Body of pancreas (tissue), 4 donors: ENCODE results near the gene SH3PXD2B. TPM values are rescaled to one million over a fixed set of nuclear protein-coding genes. Genes with fewer than 3 reads are reported as not detected.
A peak's percentile ranks its signal among the peaks of the same experiment; 100 is the strongest.

Experiments used
- ATAC-seq: fragments of 150-250 bp; one replicate; pipeline ENCODE4 v1.9.1; 2016
- DNase-seq, 4 donors: peaks; one replicate each; pipeline ENCODE4 v3.0.0-alpha.2; 2019
- H3K27ac ChIP-seq, 4 donors: fragments of 200-600 bp; sonication (generic); 1 replicate in 3 of 4; 2 replicates in 1 of 4; pipeline versions ENCODE4 v1.5.1 to v1.6.1; 2016 to 2019; ENCODE audit warnings: mild to moderate bottlenecking in 1 of 4, mixed read lengths in 1 of 4, moderate library complexity in 1 of 4
- H3K27me3 ChIP-seq, 2 donors: fragments of 200-600 bp; sonication (generic); one replicate each; pipeline ENCODE4 v1.6.0; 2016; ENCODE audit warnings: mild to moderate bottlenecking in 1 of 2
- H3K36me3 ChIP-seq, 2 donors: fragments of 200-600 bp; sonication (generic); replicated peaks in 1 of 2; 2 replicates each; pipeline ENCODE4 v1.5.1; 2016; ENCODE audit warnings: low read depth in 2 of 2; ENCODE audit not compliant: insufficient read depth in 1 of 2
- H3K4me1 ChIP-seq: fragments of 200-600 bp; sonication (generic); one replicate; pipeline ENCODE4 v1.6.0; 2016
- H3K4me3 ChIP-seq, 2 donors: fragments of 200-600 bp; sonication (generic); 1 replicate in 1 of 2; 2 replicates in 1 of 2; pipeline ENCODE4 v1.5.1; 2016 to 2019
- H3K9me3 ChIP-seq, 3 donors: fragments of 200-600 bp; sonication (generic); 1 replicate in 2 of 3; 2 replicates in 1 of 3; pipeline ENCODE4 v1.5.1; 2016
- POLR2A ChIP-seq, 3 donors: fragments of 450-650 bp; IDR thresholded peaks; one replicate each; pipeline ENCODE4 v1.6.1; 2016; ENCODE audit warnings: antibody characterized with exemption in 3 of 3, mild to moderate bottlenecking in 2 of 3
- WGBS, 2 donors: methylation state at CpG; one replicate each; pipeline ENCODE4 v1.1.5; 2017; 5-methylcytosine and 5-hydroxymethylcytosine counted together
- intact Hi-C: fragments of 100-400 bp; cut with DNase I; formaldehyde crosslinking; loops from one replicate; pipeline ENCODE4 v1.15.1; 2023
- total RNA-seq, 2 donors: library from RNA; depleted of rRNA; stranded (reverse); fragments of >200 nt; gene quantifications; one replicate each; pipeline ENCODE4 v1.1.0, GENCODE V29; 2016
- TF ChIP-seq, protein P1 (sequence below), 7 experiments: fragments of 450-650 bp in 4 of 7; fragments of 200-600 bp in 3 of 7; sonication (generic) in 3 of 7; IDR thresholded peaks; one replicate each; pipeline ENCODE4 v1.5.1; 2016 to 2019; ENCODE audit warnings: antibody characterized with exemption in 7 of 7

The SH3PXD2B gene
- total RNA-seq, 2 donors from 2014 or later = 9.9 to 16.9 TPM

DNA sequence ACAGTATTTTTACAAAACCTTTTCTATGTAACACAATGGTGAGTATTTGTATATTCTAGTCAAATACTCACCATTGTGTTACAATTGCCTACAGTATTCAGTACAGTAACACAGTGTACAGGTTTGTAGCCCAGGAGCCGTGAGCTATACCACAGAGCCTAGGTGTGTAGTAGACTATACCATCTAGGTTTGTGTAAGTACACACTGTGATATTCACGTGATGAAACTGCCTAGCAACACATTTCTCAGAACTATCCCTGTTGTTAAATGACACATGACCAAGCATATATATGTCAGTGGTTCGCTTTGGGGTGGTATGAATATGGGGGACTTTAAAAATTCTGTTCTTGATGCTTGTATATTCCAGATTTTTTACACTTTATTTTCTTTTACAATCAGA is 21.3 kb downstream of the SH3PXD2B start:
- DNase-seq (no peak), ATAC-seq (no peak)
- intact Hi-C loops = no loop called here
- Histone ChIP-seq H3K27ac (no peak overlapping the region), H3K9me3 (no peaks in the 10 kb centered on the region), H3K4me3 (no peak overlapping the region), H3K4me1 (peaks cover 24% of the 10 kb centered on the region), H3K27me3 (no peaks in the 10 kb centered on the region), H3K36me3 (no peaks in the 10 kb centered on the region)
- 81 to 89% methylated on average over 3 of the region's 3 CpGs for WGBS, 2 donors
- TF ChIP-seq POLR2A (IDR thresholded peaks at IDR 0.05) = no peak
- TF ChIP-seq, protein P1, sequence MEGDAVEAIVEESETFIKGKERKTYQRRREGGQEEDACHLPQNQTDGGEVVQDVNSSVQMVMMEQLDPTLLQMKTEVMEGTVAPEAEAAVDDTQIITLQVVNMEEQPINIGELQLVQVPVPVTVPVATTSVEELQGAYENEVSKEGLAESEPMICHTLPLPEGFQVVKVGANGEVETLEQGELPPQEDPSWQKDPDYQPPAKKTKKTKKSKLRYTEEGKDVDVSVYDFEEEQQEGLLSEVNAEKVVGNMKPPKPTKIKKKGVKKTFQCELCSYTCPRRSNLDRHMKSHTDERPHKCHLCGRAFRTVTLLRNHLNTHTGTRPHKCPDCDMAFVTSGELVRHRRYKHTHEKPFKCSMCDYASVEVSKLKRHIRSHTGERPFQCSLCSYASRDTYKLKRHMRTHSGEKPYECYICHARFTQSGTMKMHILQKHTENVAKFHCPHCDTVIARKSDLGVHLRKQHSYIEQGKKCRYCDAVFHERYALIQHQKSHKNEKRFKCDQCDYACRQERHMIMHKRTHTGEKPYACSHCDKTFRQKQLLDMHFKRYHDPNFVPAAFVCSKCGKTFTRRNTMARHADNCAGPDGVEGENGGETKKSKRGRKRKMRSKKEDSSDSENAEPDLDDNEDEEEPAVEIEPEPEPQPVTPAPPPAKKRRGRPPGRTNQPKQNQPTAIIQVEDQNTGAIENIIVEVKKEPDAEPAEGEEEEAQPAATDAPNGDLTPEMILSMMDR (IDR thresholded peaks at IDR 0.05) = no peak

DNA sequence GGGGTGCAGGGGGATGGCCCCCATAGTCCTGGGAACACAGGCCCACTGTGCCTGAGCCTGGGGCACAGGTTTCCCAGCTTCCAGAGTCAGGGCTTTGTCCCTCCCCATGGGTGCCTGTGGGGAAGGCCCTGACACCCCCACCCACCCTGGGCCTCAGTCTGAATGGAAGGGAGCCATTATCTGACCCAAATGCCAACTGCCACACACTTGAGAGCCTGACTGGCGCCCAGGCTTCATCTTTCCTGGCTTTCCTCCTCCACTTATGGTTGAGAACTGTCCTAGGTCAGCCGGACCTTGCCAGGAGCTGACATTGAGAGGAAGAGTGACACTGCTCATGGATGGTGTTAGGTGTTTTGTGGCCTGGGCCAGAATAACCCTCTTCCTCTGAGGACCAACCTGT is 24.0 kb downstream of the SH3PXD2B start:
- peaks cover 16% of the 10 kb centered on the region for H3K4me1 ChIP-seq
- H3K36me3 ChIP-seq = no peaks in the 10 kb centered on the region
- DNase-seq (no peak), ATAC-seq (no peak)
- H3K27me3 ChIP-seq = no peaks in the 10 kb centered on the region
- WGBS, 2 donors = 85 to 86% methylated on average over 2 of the region's 2 CpGs
- no peaks in the 10 kb centered on the region for H3K9me3 ChIP-seq
- H3K27ac ChIP-seq = peak overlapping the region in 1 of 4 donors; percentile 5
- intact Hi-C loops = no loop called here
- H3K4me3 ChIP-seq = no peak overlapping the region
- TF ChIP-seq, protein P1 (IDR thresholded peaks at IDR 0.05) = no peak
- TF ChIP-seq POLR2A (IDR thresholded peaks at IDR 0.05) = no peak

DNA sequence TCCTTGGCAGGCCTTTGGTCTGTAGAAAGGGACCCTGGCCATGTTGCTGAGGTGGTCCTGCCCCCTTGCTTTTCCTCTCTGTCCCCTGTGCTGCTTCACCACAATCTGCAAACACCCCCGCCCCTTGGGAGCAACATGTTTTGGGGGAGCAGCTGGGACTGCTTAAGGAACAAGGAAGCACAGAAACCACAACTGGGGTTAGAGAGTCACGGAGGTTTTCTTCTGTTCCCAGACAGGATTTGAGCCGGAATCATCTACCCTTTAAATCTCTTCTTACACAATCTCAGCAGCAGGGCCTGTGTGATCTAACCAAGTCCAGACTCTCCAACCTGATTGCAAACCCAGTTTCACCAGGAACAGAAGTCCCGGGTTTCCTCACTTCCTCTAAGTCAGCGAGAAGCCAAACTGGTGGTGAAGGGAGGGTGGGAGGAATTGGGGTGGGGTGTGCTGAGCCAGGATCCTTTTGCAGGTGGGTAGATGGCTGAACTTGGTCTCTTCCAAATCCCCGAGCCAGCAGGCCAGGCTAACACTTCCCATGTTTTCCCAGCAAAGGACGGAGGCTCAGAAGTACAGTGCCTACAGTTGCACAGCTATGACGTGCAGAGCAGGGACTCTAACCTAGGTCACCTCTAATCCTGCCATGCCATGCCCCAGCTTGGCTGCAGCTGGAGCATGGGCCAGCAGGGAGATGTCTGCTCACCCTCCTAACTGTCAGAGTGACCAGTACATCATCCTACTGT is 25.0 kb downstream of the SH3PXD2B start:
- TF ChIP-seq, protein P1 (IDR thresholded peaks at IDR 0.05) = no peak
- TF ChIP-seq POLR2A (IDR thresholded peaks at IDR 0.05) = no peak
- peak; percentile 61 for ATAC-seq
- no peaks in the 10 kb centered on the region for H3K9me3 ChIP-seq
- H3K36me3 ChIP-seq = no peaks in the 10 kb centered on the region
- no peaks in the 10 kb centered on the region for H3K27me3 ChIP-seq
- peak in 1 of 4 donors; percentile 68 for DNase-seq
- intact Hi-C loops = no loop called here
- peaks cover 16% of the 10 kb centered on the region for H3K4me1 ChIP-seq
- H3K4me3 ChIP-seq = no peak overlapping the region
- H3K27ac ChIP-seq = peak overlapping the region in 2 of 4 donors; percentile 45 to 61
- WGBS, 2 donors = 74 to 86% methylated on average over 8 of the region's 8 CpGs

DNA sequence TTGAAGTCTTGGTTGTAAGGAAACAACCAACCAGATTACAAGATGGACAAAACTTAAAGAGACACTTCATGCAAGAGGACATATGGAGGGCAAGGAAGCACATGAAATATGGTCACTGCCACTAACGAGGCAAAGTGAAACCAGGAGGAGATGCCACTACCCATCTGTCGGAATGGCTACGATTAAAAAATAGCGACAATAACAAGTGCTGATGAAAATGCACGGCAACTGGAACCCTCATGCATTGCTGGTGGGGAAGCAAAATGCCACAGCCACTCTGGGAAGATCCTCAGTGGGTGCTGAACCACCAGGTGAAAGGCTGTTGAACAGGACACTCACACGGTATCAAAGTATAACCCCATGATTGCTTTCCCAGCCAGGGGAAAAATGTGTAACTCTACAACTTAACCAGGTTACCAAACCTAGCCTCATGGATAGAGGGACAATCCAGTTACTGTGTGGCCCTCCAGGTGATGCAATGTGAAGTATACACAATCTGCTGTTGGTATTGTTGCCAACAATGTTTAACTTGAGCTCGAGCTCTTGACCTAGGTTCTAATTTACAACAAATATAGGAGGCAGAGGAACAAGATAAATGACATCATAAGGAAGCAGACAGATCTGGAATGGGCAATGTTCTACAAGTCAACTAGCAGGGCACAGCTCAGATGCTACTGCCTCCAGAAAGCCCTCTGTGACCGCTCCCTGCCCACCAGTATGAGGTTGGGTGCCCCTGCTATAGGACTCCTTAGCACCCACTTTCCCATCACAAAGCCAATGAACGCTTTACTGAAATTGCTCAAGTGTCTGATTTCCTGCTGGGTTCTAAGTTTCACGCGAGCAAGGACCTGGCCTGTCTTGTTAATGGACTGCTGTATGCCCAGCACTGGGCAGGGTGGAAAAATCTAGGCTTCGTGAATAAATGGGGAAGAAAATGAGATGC is 25.8 kb downstream of the SH3PXD2B start:
- Histone ChIP-seq H3K36me3 (no peaks in the 10 kb centered on the region), H3K4me3 (no peak overlapping the region), H3K27me3 (no peaks in the 10 kb centered on the region), H3K9me3 (no peaks in the 10 kb centered on the region), H3K4me1 (peaks cover 16% of the 10 kb centered on the region), H3K27ac (peak overlapping the region in 2 of 4 donors; percentile 45 to 61)
- no peak for DNase-seq
- TF ChIP-seq, protein P1 (IDR thresholded peaks at IDR 0.05) = no peak
- no peak for TF ChIP-seq POLR2A (IDR thresholded peaks at IDR 0.05)
- intact Hi-C loops = no loop called here
- no peak for ATAC-seq
- 82 to 87% methylated on average over 12 of the region's 12 CpGs for WGBS, 2 donors
